RKO (cell line): ENCODE data around the gene EPB41L1.

Experiments used
- DNase-seq: peaks from one replicate; pipeline ENCODE4 v3.0.0-alpha.2; 2016; ENCODE audit warnings: low spot score

The EPB41L1 gene

GRCh38 chr20:36155991-36156390 is 1.5 kb downstream of the EPB41L1 start:
- DNase-seq, result no peak

- DNase-seq, result no peak
These were observed 3.1 kb downstream of the EPB41L1 start for GRCh38 chr20:36157610-36158009.

GRCh38 chr20:36158160-36158741 is 3.7 kb downstream of the EPB41L1 start:
- DNase-seq, result no peak

GRCh38 chr20:36159833-36160232 is 5.3 kb downstream of the EPB41L1 start:
- DNase-seq, result no peak

GRCh38 chr20:36162272-36162966 is 7.9 kb downstream of the EPB41L1 start:
- DNase-seq, result no peak

GRCh38 chr20:36167902-36168503 is 13.5 kb downstream of the EPB41L1 start:
- peak; percentile 85 for DNase-seq

GRCh38 chr20:36170542-36171215 is 16.1 kb downstream of the EPB41L1 start:
- no peak for DNase-seq

GRCh38 chr20:36173451-36173933 is 19.0 kb downstream of the EPB41L1 start:
- no peak for DNase-seq

GRCh38 chr20:36175016-36175415 is 20.5 kb downstream of the EPB41L1 start:
- DNase-seq, result no peak

GRCh38 chr20:36175475-36175995 is 21.0 kb downstream of the EPB41L1 start:
- no peak for DNase-seq

GRCh38 chr20:36177716-36178115 is 23.2 kb downstream of the EPB41L1 start:
- DNase-seq, result no peak

GRCh38 chr20:36179170-36179945 is 24.8 kb downstream of the EPB41L1 start:
- no peak for DNase-seq

- no peak for DNase-seq
These were observed 25.8 kb downstream of the EPB41L1 start for GRCh38 chr20:36180323-36180722.

GRCh38 chr20:36181934-36182603 is 27.5 kb downstream of the EPB41L1 start:
- peak; percentile 46 for DNase-seq

GRCh38 chr20:36182604-36183154 is 28.1 kb downstream of the EPB41L1 start:
- DNase-seq, result no peak

GRCh38 chr20:36183155-36183944 is 28.8 kb downstream of the EPB41L1 start:
- DNase-seq, result no peak

- DNase-seq, result no peak
These were observed 30.6 kb downstream of the EPB41L1 start for GRCh38 chr20:36184816-36185776.

GRCh38 chr20:36193977-36194712 is 39.6 kb downstream of the EPB41L1 start:
- no peak for DNase-seq
